GM19452 (cell line): ENCODE results near the gene SEMA5A.
A peak's percentile ranks its signal among the peaks of the same experiment; 100 is the strongest.
"Not testable (repeated sequence)": the region's sequence is repeated elsewhere in the genome, so short reads cannot be mapped to it uniquely, and the experiment has no call there.

ENCODE experiments used
- ATAC-seq: cut with Tn5 transposase; IDR thresholded peaks from one replicate; pipeline ENCODE4 v1.9.1; 2021; ENCODE audit not compliant: unreplicated experiment

Gene SEMA5A

GRCh38 chr5:9363449-9363848, 182.4 kb downstream of the SEMA5A start:
- no peak for ATAC-seq

GRCh38 chr5:9363026-9363425, 182.8 kb downstream of the SEMA5A start:
- peak; percentile 31 for ATAC-seq

- ATAC-seq = peak; percentile 40
These were observed 183.3 kb downstream of the SEMA5A start for GRCh38 chr5:9362600-9362999.

- ATAC-seq = peak; percentile 69
These were observed 184.0 kb downstream of the SEMA5A start for GRCh38 chr5:9361835-9362234.

GRCh38 chr5:9358961-9359685, 186.8 kb downstream of the SEMA5A start:
- no peak for ATAC-seq

GRCh38 chr5:9356351-9356825, 189.5 kb downstream of the SEMA5A start:
- ATAC-seq = no peak

GRCh38 chr5:9354336-9355081, 191.4 kb downstream of the SEMA5A start:
- no peak for ATAC-seq

- not testable (repeated sequence) for ATAC-seq
These were observed 192.8 kb downstream of the SEMA5A start for GRCh38 chr5:9353048-9353447.

GRCh38 chr5:9351546-9351945, 194.3 kb downstream of the SEMA5A start:
- no peak for ATAC-seq

- ATAC-seq = no peak
These were observed 195.5 kb downstream of the SEMA5A start for GRCh38 chr5:9350301-9350797.

GRCh38 chr5:9348401-9348996, 197.4 kb downstream of the SEMA5A start:
- ATAC-seq = no peak

- ATAC-seq = no peak
These were observed 198.2 kb downstream of the SEMA5A start for GRCh38 chr5:9347541-9348295.

GRCh38 chr5:9347032-9347431, 198.8 kb downstream of the SEMA5A start:
- ATAC-seq = no peak

- no peak for ATAC-seq
These were observed 201.1 kb downstream of the SEMA5A start for GRCh38 chr5:9344751-9345240.

GRCh38 chr5:9343146-9343850, 202.6 kb downstream of the SEMA5A start:
- no peak for ATAC-seq

- no peak for ATAC-seq
These were observed 203.6 kb downstream of the SEMA5A start for GRCh38 chr5:9342161-9342787.

- ATAC-seq = no peak
These were observed 205.8 kb downstream of the SEMA5A start for GRCh38 chr5:9340085-9340484.

GRCh38 chr5:9339206-9339818, 206.6 kb downstream of the SEMA5A start:
- no peak for ATAC-seq

GRCh38 chr5:9338796-9339195, 207.1 kb downstream of the SEMA5A start:
- no peak for ATAC-seq
